Astrocyte (in vitro differentiated cells and primary cell): Measurements from ENCODE around the gene MSL1. TPM values are rescaled to one million over a fixed set of nuclear protein-coding genes. Genes with fewer than 3 reads are reported as not detected.

Experiments used
- DNase-seq: peaks from one replicate; pipeline ENCODE4 v3.0.0-alpha.2; 2010; ENCODE audit warnings: low read depth
- FAIRE-seq: peaks from 2 replicates; lab custom pipeline; 2011; peaks lifted over from hg19 to GRCh38; lab: Jason Lieb, UNC
- H2AFZ ChIP-seq: 2 replicates; pipeline ENCODE4 v1.6.0; 2012; ENCODE audit warnings: low read depth, low read length, inconsistent platforms
- H3K27ac ChIP-seq: 2 replicates; pipeline ENCODE4 v1.5.1; 2011; ENCODE audit warnings: low read depth, low read length, inconsistent platforms
- H3K27me3 ChIP-seq: 2 replicates; pipeline ENCODE4 v1.6.0; 2011; ENCODE audit warnings: low read length, inconsistent platforms; ENCODE audit not compliant: insufficient read depth
- H3K36me3 ChIP-seq: 2 replicates; pipeline ENCODE4 v1.5.1; 2011; ENCODE audit warnings: low read length, inconsistent platforms; ENCODE audit not compliant: insufficient read depth
- H3K4me1 ChIP-seq: 2 replicates; pipeline ENCODE4 v1.5.1; 2011; ENCODE audit warnings: low read length, inconsistent platforms; ENCODE audit not compliant: insufficient read depth
- H3K4me2 ChIP-seq: 2 replicates; pipeline ENCODE4 v1.6.0; 2012; ENCODE audit warnings: low read length, inconsistent platforms
- H3K4me3 ChIP-seq: 2 replicates; pipeline ENCODE4 v1.5.1; 2011; ENCODE audit warnings: low read depth, mild to moderate bottlenecking, low read length, inconsistent platforms; ENCODE audit not compliant: insufficient read depth
- H3K79me2 ChIP-seq: 2 replicates; pipeline ENCODE4 v1.6.0; 2012; ENCODE audit warnings: mild to moderate bottlenecking, low read length, inconsistent platforms; ENCODE audit not compliant: insufficient read depth
- H3K9ac ChIP-seq: 2 replicates; pipeline ENCODE4 v1.6.0; 2012; ENCODE audit warnings: mild to moderate bottlenecking, low read length, inconsistent platforms
- H3K9me3 ChIP-seq: 2 replicates; pipeline ENCODE4 v1.5.1; 2012; ENCODE audit warnings: low read depth, mild to moderate bottlenecking, low read length, inconsistent platforms; ENCODE audit not compliant: insufficient read depth
- H4K20me1 ChIP-seq: 2 replicates; pipeline ENCODE4 v1.6.0; 2012; ENCODE audit warnings: low read length, inconsistent platforms; ENCODE audit not compliant: insufficient read depth
- H3K27ac Mint-ChIP-seq: one replicate; pipeline ENCODE4 v1.8.0; 2021; ENCODE audit warnings: mild to moderate bottlenecking, mixed read lengths; ENCODE audit not compliant: unreplicated experiment
- H3K27me3 Mint-ChIP-seq: one replicate; pipeline ENCODE4 v1.8.0; 2021; ENCODE audit warnings: low read depth, mixed read lengths; ENCODE audit not compliant: unreplicated experiment
- H3K36me3 Mint-ChIP-seq: one replicate; pipeline ENCODE4 v1.8.0; 2021; ENCODE audit warnings: low read depth, mixed read lengths; ENCODE audit not compliant: unreplicated experiment
- H3K4me1 Mint-ChIP-seq: one replicate; pipeline ENCODE4 v1.8.0; 2021; ENCODE audit warnings: low read depth, mixed read lengths; ENCODE audit not compliant: unreplicated experiment
- H3K4me3 Mint-ChIP-seq: one replicate; pipeline ENCODE4 v1.8.0; 2021; ENCODE audit warnings: mild to moderate bottlenecking, moderate library complexity, mixed read lengths; ENCODE audit not compliant: unreplicated experiment
- H3K9me3 Mint-ChIP-seq: one replicate; pipeline ENCODE4 v1.8.0; 2021; ENCODE audit warnings: mild to moderate bottlenecking, mixed read lengths; ENCODE audit not compliant: unreplicated experiment
- EZH2 ChIP-seq: IDR thresholded peaks from 2 replicates; pipeline ENCODE4 v1.6.1; 2012; ENCODE audit warnings: mild to moderate bottlenecking, low read length, inconsistent platforms; ENCODE audit not compliant: insufficient read depth
- total RNA-seq: library from RNA; stranded (reverse); gene quantifications from 2 replicates; pipeline ENCODE4 v1.2.1, GENCODE V29; 2021
- TF ChIP-seq, protein P1 (sequence below): IDR thresholded peaks from 2 replicates; pipeline ENCODE4 v1.5.1; 2011; ENCODE audit warnings: low read depth, mild to moderate bottlenecking, inconsistent platforms, low read length, moderate library complexity; ENCODE audit not compliant: insufficient read depth

MSL1 gene
- total RNA-seq, 1 donor from 2014 or later: 81.9 TPM

DNA sequence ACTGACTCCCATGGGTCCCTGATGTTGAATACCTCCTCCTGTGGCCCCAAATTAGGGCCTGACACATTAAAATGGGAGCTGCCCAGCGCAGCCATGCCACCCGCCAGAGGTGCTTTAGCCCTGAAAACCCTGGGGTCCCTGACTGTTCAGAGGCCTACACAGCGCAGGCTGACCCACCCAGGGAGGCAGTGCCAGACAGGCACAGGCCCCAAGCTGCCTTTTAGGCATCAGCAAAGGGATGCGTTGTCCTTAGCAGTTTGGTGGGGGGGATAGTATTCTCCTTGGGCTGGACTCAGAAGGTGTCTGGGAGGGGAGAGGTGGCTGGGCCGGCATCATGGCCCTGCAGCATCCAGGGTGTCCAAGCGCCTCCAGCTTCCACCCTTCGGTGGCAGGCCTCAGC lies 56.9 kb downstream of the MSL1 start:
- DNase-seq: no peak
- Histone ChIP-seq H3K27ac (no peak overlapping the region), H3K4me3 (no peak overlapping the region), H3K9me3 (no peaks in the 10 kb centered on the region), H3K9ac (no peak overlapping the region), H4K20me1 (peaks cover 18% of the 10 kb centered on the region), H2AFZ (no peak overlapping the region), H3K4me2 (no peak overlapping the region), H3K79me2 (peaks cover 3% of the 10 kb centered on the region), H3K4me1 (peaks cover 19% of the 10 kb centered on the region), H3K36me3 (no peaks in the 10 kb centered on the region), H3K27me3 (no peaks in the 10 kb centered on the region)
- H3K4me1 Mint-ChIP-seq: peaks cover 16% of the 10 kb centered on the region
- H3K27ac Mint-ChIP-seq: no peak overlapping the region
- FAIRE-seq: no peak
- H3K27me3 Mint-ChIP-seq: no peaks in the 10 kb centered on the region
- no peaks in the 10 kb centered on the region for H3K9me3 Mint-ChIP-seq
- peak overlapping the region; percentile 57 for H3K4me3 Mint-ChIP-seq
- H3K36me3 Mint-ChIP-seq: peaks cover 6% of the 10 kb centered on the region
- TF ChIP-seq, protein P1, sequence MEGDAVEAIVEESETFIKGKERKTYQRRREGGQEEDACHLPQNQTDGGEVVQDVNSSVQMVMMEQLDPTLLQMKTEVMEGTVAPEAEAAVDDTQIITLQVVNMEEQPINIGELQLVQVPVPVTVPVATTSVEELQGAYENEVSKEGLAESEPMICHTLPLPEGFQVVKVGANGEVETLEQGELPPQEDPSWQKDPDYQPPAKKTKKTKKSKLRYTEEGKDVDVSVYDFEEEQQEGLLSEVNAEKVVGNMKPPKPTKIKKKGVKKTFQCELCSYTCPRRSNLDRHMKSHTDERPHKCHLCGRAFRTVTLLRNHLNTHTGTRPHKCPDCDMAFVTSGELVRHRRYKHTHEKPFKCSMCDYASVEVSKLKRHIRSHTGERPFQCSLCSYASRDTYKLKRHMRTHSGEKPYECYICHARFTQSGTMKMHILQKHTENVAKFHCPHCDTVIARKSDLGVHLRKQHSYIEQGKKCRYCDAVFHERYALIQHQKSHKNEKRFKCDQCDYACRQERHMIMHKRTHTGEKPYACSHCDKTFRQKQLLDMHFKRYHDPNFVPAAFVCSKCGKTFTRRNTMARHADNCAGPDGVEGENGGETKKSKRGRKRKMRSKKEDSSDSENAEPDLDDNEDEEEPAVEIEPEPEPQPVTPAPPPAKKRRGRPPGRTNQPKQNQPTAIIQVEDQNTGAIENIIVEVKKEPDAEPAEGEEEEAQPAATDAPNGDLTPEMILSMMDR: no peak
- TF ChIP-seq EZH2: no peak

DNA sequence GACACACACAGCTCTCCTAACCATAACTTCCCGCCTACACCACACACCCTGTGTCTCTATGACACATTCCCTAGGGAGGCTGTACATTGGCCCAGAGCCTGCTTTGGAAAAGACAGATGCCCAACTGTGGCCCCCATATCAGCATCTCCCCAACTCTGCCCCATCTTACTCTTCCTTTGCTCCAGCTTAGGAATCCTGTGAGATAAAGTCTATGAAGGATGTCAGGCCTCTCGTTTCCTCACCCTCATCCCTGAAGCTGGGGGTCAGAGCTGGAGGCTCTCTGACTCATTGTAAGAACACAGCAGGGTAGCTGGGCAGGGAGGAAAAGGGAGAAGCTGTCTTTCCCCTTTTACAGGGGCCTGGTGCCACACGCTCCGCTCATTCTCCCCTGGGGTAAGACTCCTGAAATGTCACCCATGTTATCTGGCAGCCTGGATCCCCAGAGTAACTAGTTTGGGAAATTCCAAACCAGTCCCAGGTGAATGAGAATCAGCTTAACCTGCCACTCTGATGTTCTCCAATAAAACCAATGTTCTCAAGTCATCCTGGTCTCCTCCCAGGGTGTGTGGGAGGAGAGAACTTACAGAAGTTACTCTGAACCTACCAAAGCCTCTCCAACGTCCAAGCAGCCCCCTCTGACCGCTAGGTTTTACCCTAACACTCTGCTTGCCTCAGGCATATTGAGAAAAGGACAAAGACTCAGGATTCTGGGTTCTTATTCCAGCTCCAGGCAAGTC lies 58.3 kb downstream of the MSL1 start:
- H3K9me3 Mint-ChIP-seq: no peaks in the 10 kb centered on the region
- H3K4me3 Mint-ChIP-seq: peak overlapping the region; percentile 50
- H3K27me3 Mint-ChIP-seq: no peaks in the 10 kb centered on the region
- Histone ChIP-seq H3K9me3 (no peaks in the 10 kb centered on the region), H2AFZ (no peak overlapping the region), H3K27ac (peak overlapping the region; percentile 8), H4K20me1 (peaks cover 18% of the 10 kb centered on the region), H3K9ac (peak overlapping the region; percentile 11), H3K4me3 (no peak overlapping the region), H3K27me3 (no peaks in the 10 kb centered on the region), H3K4me1 (peaks cover 19% of the 10 kb centered on the region), H3K36me3 (no peaks in the 10 kb centered on the region), H3K79me2 (peaks cover 3% of the 10 kb centered on the region), H3K4me2 (peak overlapping the region; percentile 61)
- H3K27ac Mint-ChIP-seq: peak overlapping the region; percentile 87
- FAIRE-seq (no peak), DNase-seq (peak; percentile 41)
- H3K36me3 Mint-ChIP-seq: peaks cover 6% of the 10 kb centered on the region
- peaks cover 16% of the 10 kb centered on the region for H3K4me1 Mint-ChIP-seq
- no peak for TF ChIP-seq EZH2
- TF ChIP-seq, protein P1: no peak

DNA sequence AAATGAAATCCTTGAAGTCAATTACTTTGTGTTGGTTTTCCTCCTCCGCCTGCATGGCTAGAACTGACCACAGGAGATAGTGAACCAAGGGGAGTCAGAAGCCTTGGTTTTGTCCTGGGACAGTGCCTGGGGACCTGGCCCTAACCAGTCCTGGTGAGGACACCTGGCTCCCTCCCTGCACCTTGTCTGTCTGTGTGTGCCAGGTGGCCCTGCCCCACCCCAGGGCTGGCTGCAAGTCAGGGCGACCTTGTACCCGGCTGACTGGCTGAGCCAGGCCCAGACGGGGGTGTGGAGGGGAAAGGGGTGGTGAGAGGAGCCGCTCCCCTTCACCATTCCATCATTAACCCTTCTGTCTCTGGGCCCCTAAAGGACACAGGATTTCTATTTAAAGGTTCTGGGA lies 58.9 kb downstream of the MSL1 start:
- Histone ChIP-seq H4K20me1 (peaks cover 18% of the 10 kb centered on the region), H3K4me1 (peaks cover 19% of the 10 kb centered on the region), H3K4me2 (peak overlapping the region; percentile 61), H3K9ac (peak overlapping the region; percentile 11), H3K9me3 (no peaks in the 10 kb centered on the region), H3K36me3 (no peaks in the 10 kb centered on the region), H3K27me3 (no peaks in the 10 kb centered on the region), H3K79me2 (peaks cover 3% of the 10 kb centered on the region), H3K27ac (no peak overlapping the region), H3K4me3 (no peak overlapping the region), H2AFZ (no peak overlapping the region)
- no peaks in the 10 kb centered on the region for H3K27me3 Mint-ChIP-seq
- TF ChIP-seq EZH2: no peak
- TF ChIP-seq, protein P1: no peak
- no peak overlapping the region for H3K27ac Mint-ChIP-seq
- peaks cover 16% of the 10 kb centered on the region for H3K4me1 Mint-ChIP-seq
- no peak overlapping the region for H3K4me3 Mint-ChIP-seq
- no peak for DNase-seq
- no peaks in the 10 kb centered on the region for H3K9me3 Mint-ChIP-seq
- H3K36me3 Mint-ChIP-seq: peaks cover 5% of the 10 kb centered on the region
- no peak for FAIRE-seq
